Right cardiac atrium (tissue), 5 donors: ENCODE results near the gene RTN1. TPM values are rescaled to one million over a fixed set of nuclear protein-coding genes. Genes with fewer than 3 reads are reported as not detected.

Experiments used
- ATAC-seq, 2 donors: fragments of 200-7000 bp; cut with Tn5 transposase; one replicate each; pipeline versions ENCODE4 v1.8.0 to v1.9.1; 2020; ENCODE audit warnings: moderate library complexity in 2 of 2, mild to moderate bottlenecking in 1 of 2
- DNase-seq, 3 donors: peaks; one replicate each; pipeline ENCODE4 v3.0.0-alpha.2; 2020
- H3K27ac ChIP-seq: one replicate; pipeline ENCODE4 v1.5.1; 2013; ENCODE audit warnings: mild to moderate bottlenecking, low read length, control low read depth, moderate library complexity
- H3K27me3 ChIP-seq: one replicate; pipeline ENCODE4 v1.6.1; 2013; ENCODE audit not compliant: control insufficient read depth, insufficient read depth
- H3K4me1 ChIP-seq: one replicate; pipeline ENCODE4 v1.6.1; 2013; ENCODE audit warnings: low read length; ENCODE audit not compliant: control insufficient read depth, insufficient read depth
- H3K4me3 ChIP-seq: one replicate; pipeline ENCODE4 v1.5.1; 2013; ENCODE audit warnings: low read length, control low read depth
- H3K9me3 ChIP-seq: one replicate; pipeline ENCODE4 v1.6.1; 2013; ENCODE audit warnings: low read length; ENCODE audit not compliant: control insufficient read depth
- WGBS: extraction: QIAGEN DNeasy Blood & Tissue Kit; methylation state at CpG from one replicate; pipeline ENCODE4 v1.1.7; 2013; 5-methylcytosine and 5-hydroxymethylcytosine counted together
- intact Hi-C, 4 donors: fragments of 100-400 bp; cut with DNase I; formaldehyde crosslinking; loops; one replicate each; pipeline versions ENCODE4 v1.11.0 to v1.14.0; 2022 to 2023
- polyA plus RNA-seq: library from polyadenylated mRNA; stranded (reverse); fragments of 200-250 nt; gene quantifications from one replicate; pipeline ENCODE4 v1.2.3, GENCODE V29; 2013
- total RNA-seq, 4 donors: library from RNA; stranded (reverse); fragmentation: NEBNext Ultra II Directional; extraction: Animal tissue kit (Norgen Biotek cat#: 25700); gene quantifications; one replicate each; pipeline ENCODE4 v1.2.1, GENCODE V29; 2021
- donor health status: healthy with polysubstance abuse.
- donor health status: DM: no; HTN: yes; CAD: no.
- donor health status: DM: no; HTN: no; CAD: no.
- donor health status: DM: no; HTN: yes; CAD: no; lungs with severe emphysema.
- donor health status: DM: yes; HTN: yes; CAD: no.

RTN1 gene
- total and polyA plus RNA-seq, 5 donors, result 1.1 to 3.2 (median 3.0) TPM

DNA sequence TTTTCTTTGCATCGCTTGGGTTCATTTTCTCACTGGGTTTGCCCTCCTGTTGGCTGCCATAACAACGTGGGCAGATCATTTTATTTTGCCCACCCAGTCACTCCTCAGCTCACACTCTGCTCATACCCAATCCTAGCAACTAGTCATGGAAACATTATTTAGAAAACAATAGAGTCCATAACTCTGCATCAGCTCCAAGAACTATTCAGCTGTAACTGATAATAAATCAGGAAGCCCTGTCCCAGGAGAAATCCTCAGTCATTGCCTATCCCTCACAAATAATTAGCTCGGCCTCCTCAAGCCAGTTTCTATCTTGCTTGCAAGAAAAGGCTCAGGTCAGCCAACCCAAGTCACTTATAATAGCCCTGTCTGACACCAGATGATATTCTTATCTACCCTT, 43.2 kb downstream of the RTN1 start:
- Histone ChIP-seq H3K4me1 (no peaks in the 10 kb centered on the region), H3K4me3 (no peak overlapping the region), H3K9me3 (no peaks in the 10 kb centered on the region), H3K27me3 (no peaks in the 10 kb centered on the region), H3K27ac (no peak overlapping the region)
- no peak for ATAC-seq
- DNase-seq, result no peak
- intact Hi-C loops, result no loop called here
- WGBS, result 55% methylated on average over 3 of the region's 3 CpGs

DNA sequence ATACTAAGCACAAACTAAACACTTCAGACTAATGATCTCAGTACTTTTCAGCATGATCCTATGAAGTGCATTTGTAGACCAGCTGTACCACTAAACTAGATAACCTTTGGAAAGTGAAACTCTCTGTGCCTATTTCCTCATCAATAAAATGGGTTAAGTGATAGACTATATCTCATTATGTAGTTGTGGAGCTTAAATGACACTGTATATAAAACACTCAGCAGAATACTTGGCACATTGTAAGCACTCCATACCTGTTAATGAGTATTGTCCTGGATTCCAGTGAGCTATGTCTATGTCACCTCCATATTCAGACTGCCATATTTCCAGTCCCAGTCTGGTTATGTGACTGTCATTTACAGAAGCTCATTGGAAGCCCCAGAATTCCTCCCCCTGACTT, 44.4 kb downstream of the RTN1 start:
- no peaks in the 10 kb centered on the region for H3K9me3 ChIP-seq
- intact Hi-C loops, result no loop called here
- no peak for DNase-seq
- H3K4me3 ChIP-seq, result no peak overlapping the region
- no peak for ATAC-seq
- no peak overlapping the region for H3K27ac ChIP-seq
- no peaks in the 10 kb centered on the region for H3K4me1 ChIP-seq
- no peaks in the 10 kb centered on the region for H3K27me3 ChIP-seq

DNA sequence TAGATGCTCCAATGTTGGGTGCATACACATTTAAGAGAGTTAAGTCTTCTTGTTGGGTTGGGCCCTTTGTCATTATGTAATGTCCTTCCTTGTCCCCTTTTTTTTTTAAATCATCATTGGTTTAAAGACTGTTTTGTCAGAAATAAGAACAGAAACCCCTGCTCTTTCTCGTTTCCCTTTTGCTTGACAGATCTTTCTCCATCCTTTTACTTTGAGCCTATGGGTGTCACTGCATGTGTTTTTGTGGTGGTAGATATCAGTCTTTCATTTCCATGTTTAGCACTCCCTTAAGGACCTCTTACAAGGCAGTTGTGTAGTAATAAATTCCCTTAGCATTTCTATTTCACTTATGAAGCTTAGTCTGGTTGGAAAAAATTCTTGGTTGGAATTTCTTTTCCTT, 47.4 kb downstream of the RTN1 start:
- Histone ChIP-seq H3K4me3 (no peak overlapping the region), H3K4me1 (no peaks in the 10 kb centered on the region), H3K27me3 (no peaks in the 10 kb centered on the region), H3K27ac (no peak overlapping the region), H3K9me3 (no peaks in the 10 kb centered on the region)
- WGBS, result 86% methylated on average over 1 of the region's 1 CpG
- no peak for ATAC-seq
- intact Hi-C loops, result no loop called here
- DNase-seq, result no peak

DNA sequence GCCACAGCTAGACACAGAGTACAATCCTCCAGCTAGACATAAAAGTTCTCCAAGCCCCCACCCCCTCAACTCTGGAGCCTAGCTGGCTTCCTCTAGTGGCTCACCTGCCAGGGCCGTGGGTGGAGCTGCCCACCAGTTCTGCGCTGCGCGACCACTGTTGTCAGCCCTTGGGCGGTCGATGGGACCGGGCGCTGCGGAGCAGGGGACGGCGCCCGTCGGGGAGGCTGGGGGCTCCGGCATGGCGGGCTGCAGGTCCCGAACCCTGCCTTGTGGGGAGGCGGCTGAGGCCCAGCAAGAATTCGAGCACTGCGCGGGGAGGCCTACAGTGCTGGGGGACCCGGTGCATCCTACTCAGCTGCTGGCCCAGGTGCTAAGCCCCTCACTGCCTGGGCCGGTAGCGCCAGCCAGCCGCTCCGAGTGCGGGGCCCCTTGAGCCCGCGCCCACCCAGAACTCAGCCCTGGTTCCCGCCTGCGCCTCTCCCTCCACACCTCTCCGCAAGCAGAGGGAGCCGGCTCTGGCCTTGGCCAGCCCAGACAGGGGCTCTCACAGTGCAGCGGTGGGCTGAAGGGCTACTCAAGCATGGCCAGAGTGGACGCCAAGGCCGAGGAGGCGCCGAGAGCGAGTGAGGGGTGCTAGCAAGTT, 51.0 kb downstream of the RTN1 start:
- ATAC-seq (no peak), DNase-seq (peak in 1 of 3 donors; percentile 38)
- H3K9me3 ChIP-seq, result no peaks in the 10 kb centered on the region
- H3K4me1 ChIP-seq, result no peaks in the 10 kb centered on the region
- H3K4me3 ChIP-seq, result no peak overlapping the region
- no peak overlapping the region for H3K27ac ChIP-seq
- H3K27me3 ChIP-seq, result no peaks in the 10 kb centered on the region
- WGBS, result 96% methylated on average over 38 of the region's 38 CpGs
- intact Hi-C loops, result no loop called here

DNA sequence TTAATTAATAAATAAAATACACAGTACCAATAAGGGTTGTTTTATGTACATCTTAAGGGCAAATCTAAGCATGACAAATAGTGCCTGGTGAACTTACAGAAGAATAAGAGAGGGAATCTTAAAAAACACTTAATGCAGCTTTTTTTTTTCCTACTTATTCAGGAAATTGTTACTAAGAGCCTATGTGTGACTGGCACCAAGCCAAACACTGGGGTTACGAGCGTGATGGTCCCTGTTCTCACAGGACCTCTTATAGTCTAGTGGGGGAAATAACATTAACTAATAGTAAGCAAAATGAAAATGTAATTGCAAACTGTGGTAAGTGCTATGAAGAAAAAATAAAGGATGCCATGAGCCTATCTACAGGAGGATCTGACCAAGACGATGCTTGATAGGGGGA, 53.6 kb downstream of the RTN1 start:
- no peak overlapping the region for H3K4me3 ChIP-seq
- no peak overlapping the region for H3K27ac ChIP-seq
- WGBS, result 31% methylated on average over 3 of the region's 3 CpGs
- DNase-seq, result peak in 1 of 3 donors; percentile 31
- no peaks in the 10 kb centered on the region for H3K9me3 ChIP-seq
- intact Hi-C loops, result no loop called here
- H3K4me1 ChIP-seq, result no peaks in the 10 kb centered on the region
- ATAC-seq, result no peak
- no peaks in the 10 kb centered on the region for H3K27me3 ChIP-seq

DNA sequence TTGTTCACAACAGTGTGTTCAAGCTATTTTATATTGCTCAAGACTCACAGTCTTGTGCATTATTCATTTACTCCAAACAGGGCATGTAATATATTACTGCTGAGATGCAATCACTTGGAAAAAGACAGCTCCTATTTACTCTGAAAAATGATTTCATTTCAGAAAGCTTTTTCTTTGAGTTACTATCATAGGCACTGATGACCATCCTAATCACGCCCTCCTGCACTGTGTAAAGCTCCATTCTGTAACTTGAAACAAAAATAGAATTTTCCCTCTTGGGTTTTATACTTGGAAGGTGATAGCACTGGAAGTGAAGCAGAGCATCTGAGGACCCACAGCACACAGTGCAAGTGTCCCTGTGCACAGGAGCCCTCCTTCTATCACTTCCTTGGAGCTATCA, 55.6 kb downstream of the RTN1 start:
- Histone ChIP-seq H3K4me3 (no peak overlapping the region), H3K27me3 (no peaks in the 10 kb centered on the region), H3K27ac (no peak overlapping the region), H3K9me3 (no peaks in the 10 kb centered on the region), H3K4me1 (no peaks in the 10 kb centered on the region)
- ATAC-seq, result no peak
- 65% methylated on average over 1 of the region's 1 CpG for WGBS
- no peak for DNase-seq
- intact Hi-C loops, result no loop called here

DNA sequence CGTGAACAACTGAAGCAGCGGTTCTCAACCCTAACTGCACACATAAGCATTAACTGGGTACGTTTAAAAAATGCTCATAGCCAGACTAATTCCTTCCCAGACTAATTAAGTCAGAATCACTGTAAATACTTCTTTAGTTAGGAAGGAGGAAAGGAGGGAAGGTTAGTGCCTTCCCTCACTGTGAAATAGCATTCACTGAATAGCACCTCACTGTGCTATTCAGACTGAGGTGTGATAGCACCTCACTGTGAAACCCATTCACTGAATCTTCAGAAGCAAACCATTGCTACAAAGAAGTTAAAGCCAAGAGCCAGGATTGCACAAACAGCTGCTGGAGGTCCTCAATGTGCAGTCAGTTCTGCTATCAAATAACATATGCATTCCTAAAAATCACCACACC, 58.8 kb downstream of the RTN1 start:
- intact Hi-C loops, result no loop called here
- WGBS, result 54% methylated on average over 3 of the region's 3 CpGs
- no peaks in the 10 kb centered on the region for H3K27me3 ChIP-seq
- no peaks in the 10 kb centered on the region for H3K9me3 ChIP-seq
- ATAC-seq, result no peak
- no peak overlapping the region for H3K4me3 ChIP-seq
- H3K27ac ChIP-seq, result no peak overlapping the region
- H3K4me1 ChIP-seq, result no peaks in the 10 kb centered on the region
- no peak for DNase-seq

DNA sequence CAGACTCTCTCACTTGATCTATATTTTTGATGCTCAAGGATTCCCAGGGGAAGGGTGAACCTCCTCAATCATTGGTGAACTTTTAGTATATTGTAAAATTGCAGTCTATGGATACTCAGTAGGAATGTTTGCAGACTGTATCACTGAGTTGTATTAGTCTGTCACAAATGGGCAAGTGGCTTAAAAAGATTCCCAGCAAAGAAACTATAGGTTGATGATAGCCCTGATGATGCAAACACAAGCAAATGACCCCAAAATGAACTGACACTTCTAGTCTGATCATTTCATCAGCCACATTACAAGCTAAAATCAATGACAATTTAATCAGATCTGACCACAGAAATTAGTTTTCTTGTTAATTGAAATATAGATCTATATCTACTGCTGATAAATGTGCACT, 59.5 kb downstream of the RTN1 start:
- H3K27me3 ChIP-seq, result no peaks in the 10 kb centered on the region
- no peak overlapping the region for H3K27ac ChIP-seq
- no peak for ATAC-seq
- intact Hi-C loops, result no loop called here
- H3K4me1 ChIP-seq, result no peaks in the 10 kb centered on the region
- no peaks in the 10 kb centered on the region for H3K9me3 ChIP-seq
- no peak for DNase-seq
- no peak overlapping the region for H3K4me3 ChIP-seq

DNA sequence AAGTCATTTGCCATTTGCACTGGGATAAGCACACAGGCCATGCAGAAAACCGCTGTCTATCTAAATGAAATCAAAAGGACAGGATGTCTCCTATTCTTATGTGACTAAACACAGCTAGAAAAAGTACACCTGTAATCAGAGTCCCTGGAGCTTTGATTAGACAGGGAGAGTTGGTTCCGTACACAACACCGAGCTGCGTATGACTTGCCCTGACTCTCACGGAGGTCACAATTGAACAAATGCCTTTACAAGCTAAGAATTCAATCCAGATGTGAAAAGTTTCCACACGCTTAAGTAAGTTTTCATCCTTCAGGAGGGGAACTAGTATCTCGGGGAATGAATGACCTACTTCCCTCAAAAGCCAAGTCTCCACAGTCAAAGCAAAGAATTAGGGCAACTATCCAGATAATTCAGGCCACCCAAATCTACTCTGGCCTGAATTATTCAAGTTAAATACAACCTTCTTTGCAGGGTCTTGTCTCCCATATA, 67.5 kb downstream of the RTN1 start:
- intact Hi-C loops, result no loop called here
- Histone ChIP-seq H3K27ac (no peak overlapping the region), H3K4me3 (no peak overlapping the region), H3K4me1 (no peaks in the 10 kb centered on the region), H3K9me3 (no peaks in the 10 kb centered on the region), H3K27me3 (no peaks in the 10 kb centered on the region)
- ATAC-seq (no peak), DNase-seq (no peak)
- 58% methylated on average over 7 of the region's 7 CpGs for WGBS

DNA sequence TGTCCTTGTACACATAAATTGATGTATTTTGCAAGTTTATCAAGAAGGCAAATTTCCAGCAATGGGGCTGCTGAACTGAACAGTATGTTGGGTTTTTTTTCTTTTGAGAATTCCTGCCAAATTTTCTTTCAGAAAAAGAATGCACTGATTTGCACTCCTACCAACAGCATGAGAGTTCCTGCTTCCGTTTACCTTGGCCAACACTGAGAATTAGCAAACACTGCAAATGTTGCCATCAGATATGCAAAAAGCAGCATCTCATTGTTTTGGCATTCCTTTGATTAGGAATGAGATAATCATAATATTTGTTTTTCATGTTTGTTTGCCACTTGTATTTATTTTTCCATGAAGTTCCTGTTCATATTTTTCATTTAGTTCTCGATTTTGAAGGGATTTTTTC, 82.4 kb downstream of the RTN1 start:
- 34% methylated on average over 2 of the region's 2 CpGs for WGBS
- intact Hi-C loops, result no loop called here
- H3K4me1 ChIP-seq, result no peaks in the 10 kb centered on the region

DNA sequence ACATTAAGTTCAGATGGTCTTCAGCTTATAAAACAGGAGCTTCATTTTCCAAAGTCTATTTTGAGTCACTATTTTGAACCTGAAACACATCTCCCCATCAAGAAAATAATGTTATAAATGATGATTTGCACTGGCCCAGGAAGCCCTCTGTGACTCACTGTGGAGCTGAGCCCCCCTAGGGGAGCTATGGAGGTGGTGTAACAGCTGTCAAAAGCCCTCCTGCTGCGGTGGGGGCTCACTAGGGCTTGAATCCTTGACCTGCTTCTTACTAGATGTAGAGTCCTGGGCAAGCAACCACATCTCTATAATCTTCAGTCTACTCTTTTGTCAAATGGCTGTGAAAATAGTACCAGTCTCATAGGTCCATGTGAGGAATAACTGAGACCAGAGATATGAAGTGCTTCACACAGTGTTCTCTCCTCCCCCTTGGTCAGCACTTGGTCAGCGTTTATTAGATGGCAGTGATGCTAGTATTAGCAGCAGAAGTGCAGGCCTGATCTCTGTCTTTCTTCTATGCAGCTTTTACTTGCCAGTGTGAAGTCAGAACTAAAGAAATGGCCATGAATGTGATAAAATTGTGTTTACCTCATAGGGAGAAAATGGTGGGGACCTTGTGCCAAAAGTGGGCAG, 83.4 kb downstream of the RTN1 start:
- no peak for DNase-seq
- no peaks in the 10 kb centered on the region for H3K27me3 ChIP-seq
- no peak overlapping the region for H3K4me3 ChIP-seq
- no peaks in the 10 kb centered on the region for H3K9me3 ChIP-seq
- no peak overlapping the region for H3K27ac ChIP-seq
- H3K4me1 ChIP-seq, result no peaks in the 10 kb centered on the region
- WGBS, result 44% methylated on average over 2 of the region's 2 CpGs
- intact Hi-C loops, result no loop called here
- no peak for ATAC-seq

More for the DNA sequence above, 82.4 kb downstream of the RTN1 start:
- Histone ChIP-seq H3K4me3 (no peak overlapping the region), H3K9me3 (no peaks in the 10 kb centered on the region), H3K27me3 (no peaks in the 10 kb centered on the region), H3K27ac (no peak overlapping the region)
- ATAC-seq (no peak), DNase-seq (no peak)

DNA sequence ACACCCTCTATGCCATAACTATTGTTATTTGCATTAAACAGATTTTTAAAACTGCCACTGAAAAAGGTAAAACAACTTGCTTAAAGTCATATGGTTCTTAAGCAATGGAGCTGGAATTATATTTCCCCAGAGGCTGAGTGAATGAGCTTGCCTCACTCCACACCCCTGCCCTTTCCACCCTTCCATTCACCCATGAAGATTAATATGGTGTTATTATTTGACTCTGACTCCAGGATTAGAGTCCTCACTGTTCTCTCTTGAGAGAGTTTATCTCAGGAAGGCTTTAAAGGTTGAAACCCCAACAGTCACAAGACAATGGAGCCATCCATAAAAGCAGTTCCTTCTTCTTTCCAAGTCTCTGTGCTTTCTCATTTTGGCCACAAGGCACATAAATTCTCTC, 84.9 kb downstream of the RTN1 start:
- DNase-seq, result no peak
- no peak overlapping the region for H3K4me3 ChIP-seq
- ATAC-seq, result no peak
- intact Hi-C loops, result no loop called here
- H3K4me1 ChIP-seq, result no peaks in the 10 kb centered on the region
- no peaks in the 10 kb centered on the region for H3K9me3 ChIP-seq
- no peak overlapping the region for H3K27ac ChIP-seq
- H3K27me3 ChIP-seq, result no peaks in the 10 kb centered on the region
